Measurements from ENCODE around the gene NPHS2. TPM values are rescaled to one million over a fixed set of nuclear protein-coding genes. Genes with fewer than 3 reads are reported as not detected.

NPHS2 gene
- not detected in 2 replicates for total RNA-seq

DNA sequence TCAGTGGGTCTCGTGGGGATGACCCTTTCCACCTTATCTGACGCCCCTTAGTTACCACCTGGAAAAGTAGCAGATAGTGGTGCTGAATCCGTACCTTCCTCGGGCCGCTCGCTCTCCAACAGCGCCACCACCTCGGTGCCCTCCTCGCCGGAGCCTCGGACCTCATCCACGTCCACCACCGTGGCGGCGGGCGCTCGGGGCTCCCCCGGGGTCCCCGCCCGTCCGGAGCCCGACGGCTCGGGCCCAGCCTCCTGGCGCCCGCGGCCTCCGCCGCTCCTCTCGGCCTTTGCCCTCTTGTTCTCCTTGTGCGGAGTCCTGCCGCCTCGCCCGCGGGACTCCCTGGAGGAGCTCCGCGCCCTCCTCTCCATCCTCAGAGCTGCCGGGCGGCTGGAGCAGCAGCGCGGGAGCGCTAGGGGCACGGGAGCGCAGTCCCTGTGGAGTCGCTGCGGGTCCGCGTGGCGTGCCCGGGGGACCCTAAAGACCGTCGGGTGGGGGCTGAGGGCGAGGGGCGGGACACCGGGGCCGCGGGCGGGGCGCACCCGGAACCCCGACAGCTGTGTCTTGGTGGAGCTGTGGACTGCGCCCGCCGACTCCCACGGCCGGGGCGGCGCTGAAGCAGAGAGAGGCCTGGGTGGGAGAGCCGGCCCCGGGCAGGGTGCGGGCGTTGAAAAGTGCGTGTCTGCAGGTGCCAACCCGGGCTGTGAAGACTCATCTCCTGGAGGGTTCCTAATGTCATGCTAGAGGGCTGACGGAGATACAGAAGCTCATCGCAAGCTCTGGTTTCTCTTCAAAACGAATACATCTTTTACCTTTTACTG, at the start of gene NPHS2:
NPHS2 (minus strand) TSS at position 452 of the 818 bp plus-strand sequence; CDS start at position 368, 84 bp downstream.
- no peak within 1 kb of the TSS for H3K4me3 ChIP-seq (ENCODE audit: low read depth, low read length)
- TF ChIP-seq, protein P1, sequence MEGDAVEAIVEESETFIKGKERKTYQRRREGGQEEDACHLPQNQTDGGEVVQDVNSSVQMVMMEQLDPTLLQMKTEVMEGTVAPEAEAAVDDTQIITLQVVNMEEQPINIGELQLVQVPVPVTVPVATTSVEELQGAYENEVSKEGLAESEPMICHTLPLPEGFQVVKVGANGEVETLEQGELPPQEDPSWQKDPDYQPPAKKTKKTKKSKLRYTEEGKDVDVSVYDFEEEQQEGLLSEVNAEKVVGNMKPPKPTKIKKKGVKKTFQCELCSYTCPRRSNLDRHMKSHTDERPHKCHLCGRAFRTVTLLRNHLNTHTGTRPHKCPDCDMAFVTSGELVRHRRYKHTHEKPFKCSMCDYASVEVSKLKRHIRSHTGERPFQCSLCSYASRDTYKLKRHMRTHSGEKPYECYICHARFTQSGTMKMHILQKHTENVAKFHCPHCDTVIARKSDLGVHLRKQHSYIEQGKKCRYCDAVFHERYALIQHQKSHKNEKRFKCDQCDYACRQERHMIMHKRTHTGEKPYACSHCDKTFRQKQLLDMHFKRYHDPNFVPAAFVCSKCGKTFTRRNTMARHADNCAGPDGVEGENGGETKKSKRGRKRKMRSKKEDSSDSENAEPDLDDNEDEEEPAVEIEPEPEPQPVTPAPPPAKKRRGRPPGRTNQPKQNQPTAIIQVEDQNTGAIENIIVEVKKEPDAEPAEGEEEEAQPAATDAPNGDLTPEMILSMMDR (IDR thresholded peaks at IDR 0.05; ENCODE audit: insufficient read depth, low read length, severe bottlenecking), result no peak
- H3K27me3 ChIP-seq (ENCODE audit: control insufficient read depth, insufficient read depth, low read length), result peaks cover 7% of the 10 kb centered on the region
- FAIRE-seq (no peak), DNase-seq (ENCODE audit: low read depth) (no peak)
- no peaks in the 10 kb centered on the region for H3K36me3 ChIP-seq (ENCODE audit: control insufficient read depth, insufficient read depth, low read length)

GRCh38 chr1:179612361-179612760, 36.6 kb upstream of the NPHS2 start:
- no peak for FAIRE-seq
- TF ChIP-seq, protein P1 (IDR thresholded peaks at IDR 0.05; ENCODE audit: insufficient read depth, low read length, severe bottlenecking), result no peak

GRCh38 chr1:179601093-179601492, 25.3 kb upstream of the NPHS2 start:
- TF ChIP-seq, protein P1 (IDR thresholded peaks at IDR 0.05; ENCODE audit: insufficient read depth, low read length, severe bottlenecking), result no peak
- DNase-seq (ENCODE audit: low read depth) (no peak), FAIRE-seq (no peak)
- no peak overlapping the region for H3K4me3 ChIP-seq (ENCODE audit: low read depth, low read length)
- H3K27me3 ChIP-seq (ENCODE audit: control insufficient read depth, insufficient read depth, low read length), result no peaks in the 10 kb centered on the region
- no peaks in the 10 kb centered on the region for H3K36me3 ChIP-seq (ENCODE audit: control insufficient read depth, insufficient read depth, low read length)

More at GRCh38 chr1:179612361-179612760, 36.6 kb upstream of the NPHS2 start:
- Histone ChIP-seq H3K36me3 (ENCODE audit: control insufficient read depth, insufficient read depth, low read length) (no peaks in the 10 kb centered on the region), H3K4me3 (ENCODE audit: low read depth, low read length) (no peak overlapping the region), H3K27me3 (ENCODE audit: control insufficient read depth, insufficient read depth, low read length) (no peaks in the 10 kb centered on the region)
- no peak for DNase-seq (ENCODE audit: low read depth)

DNA sequence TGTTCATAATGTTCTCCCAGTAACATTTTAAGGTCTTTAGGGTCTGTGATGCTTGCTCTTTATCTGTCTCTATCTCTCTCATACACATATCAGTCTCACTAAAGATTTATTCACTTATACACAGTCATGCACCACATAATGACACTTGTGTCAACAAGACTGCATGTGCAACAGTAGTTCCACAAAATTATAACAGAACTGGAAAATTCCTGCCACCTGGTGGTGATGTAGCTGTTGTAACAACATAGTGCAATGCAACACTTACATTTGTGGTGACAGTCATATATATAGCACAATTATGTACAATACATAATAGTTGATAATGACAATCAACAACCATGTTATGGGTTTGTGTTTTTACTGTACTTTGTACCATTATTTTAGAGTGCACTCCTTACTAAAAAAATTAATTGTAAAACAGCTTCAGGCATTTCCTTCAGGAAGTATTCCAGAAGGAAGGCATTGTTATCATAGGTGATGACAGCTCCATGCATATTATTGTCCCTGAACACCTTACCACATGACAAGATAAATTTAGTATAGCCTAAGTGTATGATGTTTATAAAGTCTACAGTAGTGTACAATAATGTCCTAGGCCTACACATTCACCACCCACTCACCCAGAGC, 24.0 kb upstream of the NPHS2 start:
- Histone ChIP-seq H3K36me3 (ENCODE audit: control insufficient read depth, insufficient read depth, low read length) (no peaks in the 10 kb centered on the region), H3K27me3 (ENCODE audit: control insufficient read depth, insufficient read depth, low read length) (no peaks in the 10 kb centered on the region), H3K4me3 (ENCODE audit: low read depth, low read length) (no peak overlapping the region)
- FAIRE-seq, result no peak
- DNase-seq (ENCODE audit: low read depth), result peak; percentile 57
- TF ChIP-seq, protein P1 (IDR thresholded peaks at IDR 0.05; ENCODE audit: insufficient read depth, low read length, severe bottlenecking), result peak; percentile 30

GRCh38 chr1:179598631-179599030, 22.9 kb upstream of the NPHS2 start:
- Histone ChIP-seq H3K4me3 (ENCODE audit: low read depth, low read length) (no peak overlapping the region), H3K27me3 (ENCODE audit: control insufficient read depth, insufficient read depth, low read length) (no peaks in the 10 kb centered on the region), H3K36me3 (ENCODE audit: control insufficient read depth, insufficient read depth, low read length) (no peaks in the 10 kb centered on the region)
- no peak for DNase-seq (ENCODE audit: low read depth)
- TF ChIP-seq, protein P1 (IDR thresholded peaks at IDR 0.05; ENCODE audit: insufficient read depth, low read length, severe bottlenecking), result no peak
- no peak for FAIRE-seq
